ENCODE data around the gene CYP26A1.
"Not testable (repeated sequence)": the region's sequence is repeated elsewhere in the genome, so short reads cannot be mapped to it uniquely, and the experiment has no call there.

CYP26A1 gene

GRCh38 chr10:93079663-93080349 lies 6.1 kb downstream of the CYP26A1 start:
- no peak for DNase-seq (ENCODE audit: low read depth, low spot score)

GRCh38 chr10:93080350-93081046 lies 6.8 kb downstream of the CYP26A1 start:
- DNase-seq (ENCODE audit: low read depth, low spot score): peak; percentile 26

DNA sequence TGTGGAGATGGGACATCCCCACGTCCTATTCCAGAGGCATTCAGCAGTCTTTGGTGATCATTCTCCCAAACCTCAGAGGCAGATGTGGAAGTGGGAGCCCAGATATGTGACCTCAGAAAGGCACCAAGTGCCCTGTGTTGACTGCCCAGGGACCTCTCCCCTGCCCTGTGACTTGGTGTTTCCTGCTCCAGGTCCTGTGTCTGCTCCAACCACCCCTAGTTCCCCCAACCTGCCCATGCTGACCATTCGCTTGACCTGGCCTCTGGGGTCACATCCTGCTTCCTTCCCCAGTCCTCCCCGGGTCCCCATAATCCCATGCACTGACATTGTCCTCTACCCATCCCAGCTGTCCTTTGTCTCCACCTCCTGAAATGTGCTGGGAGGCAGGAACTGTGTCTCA lies 7.6 kb downstream of the CYP26A1 start:
- no peak for DNase-seq (ENCODE audit: low read depth, low spot score)

DNA sequence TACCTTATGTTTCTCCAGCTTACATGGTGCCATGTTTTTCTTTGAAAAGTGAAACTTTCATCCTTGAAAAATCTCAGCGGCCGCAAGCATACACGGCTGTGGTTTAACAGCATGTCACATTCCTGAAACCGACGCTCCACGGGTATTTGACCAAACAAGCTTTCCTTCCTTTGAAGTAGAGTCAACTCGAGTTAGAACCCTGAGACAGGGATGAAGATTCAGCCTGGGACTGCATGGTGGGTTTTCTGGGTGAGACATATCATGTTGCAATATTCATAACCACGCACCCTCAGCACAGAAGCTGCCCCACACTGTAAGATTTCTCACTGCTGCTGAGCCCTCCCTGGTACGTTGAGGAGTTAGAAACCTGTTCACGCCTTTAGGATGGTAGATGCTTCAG lies 8.1 kb downstream of the CYP26A1 start:
- DNase-seq (ENCODE audit: low read depth, low spot score): no peak

DNA sequence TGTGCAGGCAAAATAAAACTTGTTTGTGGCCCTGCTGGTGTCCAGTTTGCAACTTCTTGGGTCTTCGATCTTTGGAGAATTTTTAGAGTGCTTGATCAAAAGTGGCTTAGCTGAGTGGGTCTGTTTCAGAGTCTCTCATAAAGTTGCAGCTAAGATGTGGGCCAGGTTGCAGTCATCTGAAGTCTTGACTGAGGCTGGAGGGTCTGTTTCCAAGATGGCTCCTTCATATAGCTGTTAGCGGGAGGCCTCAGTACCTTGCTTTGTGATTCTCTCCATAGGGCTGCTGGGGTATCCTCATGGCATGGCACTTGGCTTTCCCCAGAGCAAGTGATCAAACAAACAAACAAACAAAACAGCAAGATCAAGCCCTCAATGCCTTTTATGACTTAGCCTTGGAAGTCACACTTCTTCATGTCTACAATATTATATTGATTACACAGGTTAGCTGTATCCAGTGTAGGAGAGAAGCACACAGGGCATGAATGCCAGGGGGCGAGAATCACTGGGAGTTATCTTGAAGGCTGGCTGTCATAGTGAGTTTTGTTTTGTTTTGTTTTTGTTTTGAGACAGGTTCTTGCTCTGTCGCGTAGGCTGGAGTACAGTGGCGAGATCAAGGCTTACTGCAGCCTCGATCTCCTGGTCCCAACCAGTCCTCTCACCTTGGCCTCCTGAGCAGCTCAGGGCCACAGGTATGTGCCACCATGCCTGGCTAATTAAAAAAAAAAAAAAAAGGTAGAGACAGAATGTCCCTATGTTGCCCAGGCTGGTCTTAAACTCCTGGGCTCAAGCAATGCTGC lies 10.2 kb downstream of the CYP26A1 start:
- DNase-seq (ENCODE audit: low read depth, low spot score): no peak

- DNase-seq (ENCODE audit: low read depth, low spot score): no peak
These were observed 11.7 kb downstream of the CYP26A1 start for GRCh38 chr10:93085272-93085859.

GRCh38 chr10:93086289-93086688 lies 12.6 kb downstream of the CYP26A1 start:
- DNase-seq (ENCODE audit: low read depth, low spot score): no peak

DNA sequence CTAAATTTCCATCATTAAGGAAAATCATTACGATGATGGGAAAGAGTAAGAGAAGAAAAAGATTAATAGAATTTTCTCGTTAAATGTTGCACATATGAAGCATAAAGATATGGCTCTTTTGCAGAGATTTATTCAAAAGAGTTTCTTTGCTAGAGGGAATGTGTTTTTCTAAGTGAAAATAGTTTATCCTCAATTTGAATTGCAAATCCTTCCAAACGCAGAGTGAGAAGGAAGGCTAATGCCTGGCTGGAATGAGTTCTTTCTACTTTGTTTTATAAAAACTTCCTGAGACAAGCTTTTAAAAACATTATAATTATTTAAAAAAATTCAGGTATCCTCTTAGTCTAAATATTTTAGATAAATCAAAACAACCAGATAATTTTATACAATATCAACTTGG lies 14.2 kb downstream of the CYP26A1 start:
- DNase-seq (ENCODE audit: low read depth, low spot score): no peak

- DNase-seq (ENCODE audit: low read depth, low spot score): no peak
These were observed 14.8 kb downstream of the CYP26A1 start for GRCh38 chr10:93088466-93088865.

DNA sequence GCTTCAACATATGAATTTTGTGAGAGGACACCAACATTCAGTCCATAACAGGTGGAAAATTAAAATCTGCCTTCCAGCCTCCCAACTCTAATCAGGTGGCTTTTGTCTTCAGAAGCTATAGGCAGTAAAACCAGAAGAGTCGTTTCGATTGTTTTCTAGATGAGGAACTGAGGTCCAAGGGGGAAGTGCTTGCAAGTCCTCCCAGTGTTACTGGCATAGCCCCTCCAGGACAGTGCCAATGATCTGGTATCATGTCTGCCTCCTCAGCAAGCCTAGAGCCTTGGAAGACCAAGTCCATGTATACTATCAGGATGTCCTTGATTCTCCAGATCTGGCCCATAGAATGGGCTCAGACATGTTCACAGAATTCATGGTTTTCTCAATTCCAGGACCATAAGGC lies 16.9 kb downstream of the CYP26A1 start:
- DNase-seq (ENCODE audit: low read depth, low spot score): no peak

GRCh38 chr10:93091960-93092359 lies 18.3 kb downstream of the CYP26A1 start:
- DNase-seq (ENCODE audit: low read depth, low spot score): no peak

GRCh38 chr10:93095225-93095624 lies 21.5 kb downstream of the CYP26A1 start:
- no peak for DNase-seq (ENCODE audit: low read depth, low spot score)

- DNase-seq (ENCODE audit: low read depth, low spot score): no peak
These were observed 23.2 kb downstream of the CYP26A1 start for GRCh38 chr10:93096901-93097300.

DNA sequence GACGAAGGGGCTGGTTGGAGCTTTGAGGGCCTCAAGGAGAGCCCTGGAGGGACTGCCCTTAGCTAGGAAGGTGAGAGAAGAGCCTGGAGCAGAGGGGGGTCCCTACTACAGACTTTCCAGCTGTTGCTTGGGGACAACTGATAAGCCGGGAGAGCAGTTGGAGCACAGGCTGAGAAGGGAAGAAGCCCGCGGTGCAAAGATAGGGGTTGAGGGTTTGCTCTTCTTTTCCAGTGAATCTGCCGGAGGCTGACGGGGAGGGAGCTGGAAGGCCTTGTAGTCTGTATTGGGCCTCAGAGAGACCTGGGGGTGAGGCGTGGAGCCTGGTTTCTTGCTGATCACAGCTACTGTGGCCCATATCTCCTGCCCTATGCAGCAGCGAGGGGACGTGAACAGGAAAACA lies 23.7 kb downstream of the CYP26A1 start:
- no peak for DNase-seq (ENCODE audit: low read depth, low spot score)

- DNase-seq (ENCODE audit: low read depth, low spot score): no peak
These were observed 25.1 kb downstream of the CYP26A1 start for GRCh38 chr10:93098816-93099215.

GRCh38 chr10:93099670-93100069 lies 26.0 kb downstream of the CYP26A1 start:
- no peak for DNase-seq (ENCODE audit: low read depth, low spot score)

DNA sequence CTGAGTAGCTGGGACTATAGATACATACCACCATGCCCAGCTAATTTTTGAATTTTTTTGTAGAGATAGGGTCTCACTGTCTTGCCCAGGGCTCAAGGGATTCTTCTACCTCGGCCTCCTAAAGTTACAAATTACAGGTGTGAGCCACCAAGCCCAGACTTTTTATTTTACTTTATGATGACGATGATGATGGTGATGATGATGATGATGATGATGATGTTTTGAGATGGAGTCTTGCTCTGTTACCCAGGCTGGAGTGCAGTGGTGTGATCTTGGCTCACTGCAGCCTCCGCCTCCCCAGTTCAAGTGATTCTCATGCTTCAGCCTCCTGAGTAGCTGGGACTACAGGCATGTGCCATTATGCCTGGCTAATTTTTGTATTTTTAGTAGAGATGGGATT lies 27.5 kb downstream of the CYP26A1 start:
- not testable (repeated sequence) for DNase-seq (ENCODE audit: low read depth, low spot score)

DNA sequence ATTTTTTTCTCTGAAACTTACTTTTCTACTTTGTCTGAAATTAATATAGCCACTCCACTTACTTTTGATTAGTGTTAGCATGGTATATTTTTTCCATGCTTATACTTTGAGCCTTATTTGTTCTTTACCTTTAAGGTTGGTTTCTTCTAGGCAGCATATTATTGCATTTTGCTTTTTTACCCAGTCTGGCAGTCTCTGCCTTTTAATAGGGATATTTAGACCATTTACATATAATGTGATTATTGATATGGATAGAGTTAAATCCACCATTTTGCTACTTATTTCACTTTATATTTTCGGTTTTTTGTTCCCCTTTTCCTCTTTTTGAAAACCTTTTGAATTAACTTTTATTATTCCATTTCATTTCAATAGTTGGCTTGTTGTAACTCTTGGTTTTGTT lies 30.3 kb downstream of the CYP26A1 start:
- DNase-seq (ENCODE audit: low read depth, low spot score): no peak

DNA sequence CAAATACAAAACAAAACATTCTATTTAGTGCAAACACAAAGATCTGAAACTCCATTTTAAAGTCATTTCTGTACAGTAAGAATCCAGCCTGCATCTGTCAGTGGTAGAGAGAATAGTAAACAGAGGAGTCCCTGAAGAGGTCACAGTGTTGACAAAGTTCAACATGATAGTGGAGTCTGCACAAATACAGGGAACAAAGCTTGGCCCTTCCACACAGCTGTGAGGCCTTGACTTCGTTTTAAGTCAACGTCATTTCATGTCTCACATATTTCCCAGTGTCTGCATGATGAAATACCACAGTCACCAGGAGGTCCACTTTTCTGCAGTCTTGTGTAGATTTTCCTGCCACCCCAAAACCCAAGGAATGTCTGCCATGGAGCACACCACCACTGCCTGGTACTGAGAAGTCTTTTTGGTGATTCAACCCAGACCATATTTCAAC lies 33.0 kb downstream of the CYP26A1 start:
- DNase-seq (ENCODE audit: low read depth, low spot score): no peak

- DNase-seq (ENCODE audit: low read depth, low spot score): no peak
These were observed 36.9 kb downstream of the CYP26A1 start for GRCh38 chr10:93110472-93111146.

GRCh38 chr10:93113042-93113441 lies 39.3 kb downstream of the CYP26A1 start:
- DNase-seq (ENCODE audit: low read depth, low spot score): no peak
